ENCODE data around the gene OSBPL7. TPM values are rescaled to one million over a fixed set of nuclear protein-coding genes. Genes with fewer than 3 reads are reported as not detected.

The OSBPL7 gene
- total RNA-seq, 1 donor from 2014 or later: 5.1 TPM

DNA sequence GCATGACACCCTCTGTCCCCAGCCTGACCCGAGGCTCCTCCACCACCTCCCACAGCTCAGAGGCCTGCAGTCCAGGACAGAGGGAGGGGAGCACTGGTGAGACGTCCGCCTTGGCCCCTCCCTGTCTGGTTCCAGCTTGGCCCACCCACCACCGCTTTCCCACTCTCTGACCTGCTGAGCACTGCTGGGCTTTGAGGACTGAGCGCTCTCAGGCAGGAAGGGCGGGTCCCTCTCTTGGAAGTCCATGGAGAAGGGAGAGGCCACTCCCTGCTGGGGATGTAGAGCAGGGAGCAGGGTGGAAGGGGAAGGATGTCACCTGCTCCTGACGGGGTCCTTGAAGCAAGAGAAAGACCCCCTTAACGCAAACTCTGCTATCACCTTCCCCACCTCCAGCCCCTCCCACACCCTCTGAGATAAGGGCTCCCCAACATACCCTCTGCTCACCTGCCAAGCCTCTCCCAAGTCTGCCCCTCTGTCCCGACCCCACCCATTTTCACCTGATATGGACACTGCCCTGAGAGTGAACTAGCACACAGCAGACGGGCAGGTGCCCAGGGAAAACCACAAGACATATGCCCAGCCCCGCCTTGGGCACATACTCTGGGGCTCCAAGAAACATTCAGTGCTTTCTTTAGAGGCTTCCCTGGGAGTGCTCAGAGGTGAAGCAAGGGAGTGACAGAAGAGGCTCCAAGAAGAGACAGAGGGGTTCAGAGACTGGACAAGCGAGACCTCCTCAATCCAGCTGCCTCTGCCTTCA is 1.4 kb downstream of the OSBPL7 start:
- H3K4me3 ChIP-seq: no peak overlapping the region
- H3F3A ChIP-seq (ENCODE audit: low read depth): no peaks in the 10 kb centered on the region
- H3K36me3 ChIP-seq: no peaks in the 10 kb centered on the region
- no peaks in the 10 kb centered on the region for H3K79me2 ChIP-seq (ENCODE audit: low read depth)
- H4K20me1 ChIP-seq (ENCODE audit: low read depth): peaks cover 5% of the 10 kb centered on the region
- no peak overlapping the region for H2AFZ ChIP-seq (replicated peaks)
- peaks cover 2% of the 10 kb centered on the region for H3K36me3 Mint-ChIP-seq
- no peak overlapping the region for H3K27ac Mint-ChIP-seq
- no peaks in the 10 kb centered on the region for H3K9me3 ChIP-seq (ENCODE audit: low read depth)
- no peaks in the 10 kb centered on the region for H3K27me3 ChIP-seq
- TF ChIP-seq CTCF (IDR thresholded peaks at IDR 0.05) (no peak), EZH2 (IDR thresholded peaks at IDR 0.05) (no peak), EZH2phosphoT487 (IDR thresholded peaks at IDR 0.05) (no peak)
- H3K4me3 Mint-ChIP-seq: peak overlapping the region; percentile 94
- no peak for DNase-seq (ENCODE audit: low spot score)
- no peak overlapping the region for H3K4me2 ChIP-seq
- H3K27ac ChIP-seq: no peak overlapping the region
- no peaks in the 10 kb centered on the region for H3K9me3 Mint-ChIP-seq
- peak overlapping the region; percentile 50 for H3K9ac ChIP-seq
- peaks cover 1% of the 10 kb centered on the region for H3K27me3 Mint-ChIP-seq (ENCODE audit: insufficient read depth, low read depth)
- peaks cover 12% of the 10 kb centered on the region for H3K4me1 Mint-ChIP-seq
- peaks cover 5% of the 10 kb centered on the region for H3K4me1 ChIP-seq

DNA sequence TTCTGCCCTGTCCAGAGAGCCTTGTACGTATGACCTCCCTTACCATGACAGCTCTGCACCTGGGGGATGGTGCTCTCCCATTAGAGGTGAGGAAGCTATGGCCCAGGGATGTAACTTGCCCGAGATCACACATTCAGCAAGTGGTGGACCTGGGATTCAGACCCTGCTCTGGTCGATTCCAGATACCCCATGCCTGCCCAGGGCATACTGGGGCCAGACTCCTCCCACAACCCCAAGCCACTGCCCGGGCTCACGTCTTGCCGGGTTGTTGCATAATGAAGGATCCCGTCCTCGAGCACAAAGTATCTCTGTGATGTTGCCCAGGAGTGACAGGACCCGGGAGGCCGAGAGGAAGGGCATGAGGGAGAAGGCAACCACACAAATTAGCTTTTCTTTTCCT is 2.1 kb downstream of the OSBPL7 start:
- Mint-ChIP-seq H3K4me1 (peaks cover 12% of the 10 kb centered on the region), H3K4me3 (peak overlapping the region; percentile 48), H3K36me3 (peaks cover 2% of the 10 kb centered on the region), H3K27me3 (ENCODE audit: insufficient read depth, low read depth) (peaks cover 2% of the 10 kb centered on the region), H3K27ac (no peak overlapping the region), H3K9me3 (no peaks in the 10 kb centered on the region)
- H3K4me2 ChIP-seq: no peak overlapping the region
- H3K27me3 ChIP-seq: no peaks in the 10 kb centered on the region
- no peak overlapping the region for H3K4me3 ChIP-seq
- no peaks in the 10 kb centered on the region for H3K36me3 ChIP-seq
- H4K20me1 ChIP-seq (ENCODE audit: low read depth): peaks cover 5% of the 10 kb centered on the region
- no peaks in the 10 kb centered on the region for H3K79me2 ChIP-seq (ENCODE audit: low read depth)
- H3F3A ChIP-seq (ENCODE audit: low read depth): no peaks in the 10 kb centered on the region
- H3K9me3 ChIP-seq (ENCODE audit: low read depth): no peaks in the 10 kb centered on the region
- H3K9ac ChIP-seq: no peak overlapping the region
- DNase-seq (ENCODE audit: low spot score): no peak
- no peak overlapping the region for H2AFZ ChIP-seq (replicated peaks)
- TF ChIP-seq EZH2 (IDR thresholded peaks at IDR 0.05) (no peak), EZH2phosphoT487 (IDR thresholded peaks at IDR 0.05) (no peak), CTCF (IDR thresholded peaks at IDR 0.05) (no peak)
- H3K27ac ChIP-seq: no peak overlapping the region
- peaks cover 5% of the 10 kb centered on the region for H3K4me1 ChIP-seq

- Histone ChIP-seq H3K27ac (no peak overlapping the region), H3K4me2 (no peak overlapping the region), H3K4me3 (no peak overlapping the region), H3F3A (ENCODE audit: low read depth) (no peaks in the 10 kb centered on the region), H3K9ac (no peak overlapping the region), H3K27me3 (no peaks in the 10 kb centered on the region), H3K79me2 (ENCODE audit: low read depth) (no peaks in the 10 kb centered on the region), H3K9me3 (ENCODE audit: low read depth) (no peaks in the 10 kb centered on the region), H4K20me1 (ENCODE audit: low read depth) (peaks cover 5% of the 10 kb centered on the region), H2AFZ (replicated peaks) (no peak overlapping the region), H3K4me1 (peaks cover 5% of the 10 kb centered on the region), H3K36me3 (no peaks in the 10 kb centered on the region)
- TF ChIP-seq EZH2 (IDR thresholded peaks at IDR 0.05) (no peak), EZH2phosphoT487 (IDR thresholded peaks at IDR 0.05) (no peak), CTCF (IDR thresholded peaks at IDR 0.05) (no peak)
- H3K27ac Mint-ChIP-seq: no peak overlapping the region
- peaks cover 2% of the 10 kb centered on the region for H3K36me3 Mint-ChIP-seq
- no peak overlapping the region for H3K4me3 Mint-ChIP-seq
- H3K9me3 Mint-ChIP-seq: no peaks in the 10 kb centered on the region
- H3K4me1 Mint-ChIP-seq: peaks cover 12% of the 10 kb centered on the region
- H3K27me3 Mint-ChIP-seq (ENCODE audit: insufficient read depth, low read depth): peaks cover 2% of the 10 kb centered on the region
- DNase-seq (ENCODE audit: low spot score): no peak
These were observed 3.4 kb downstream of the OSBPL7 start for GRCh38 chr17:47818002-47818695.

All from neural progenitor cell (in vitro differentiated cells).